Peyer's patch (tissue), 4 donors: ENCODE data around the gene HEATR1. TPM values are rescaled to one million over a fixed set of nuclear protein-coding genes. Genes with fewer than 3 reads are reported as not detected.

ENCODE experiments used
- DNase-seq, 3 donors: peaks; one replicate each; pipeline ENCODE4 v3.0.0-alpha.2; 2017 to 2019
- H3K27ac ChIP-seq, 4 donors: fragments of 200-600 bp; sonication (generic); one replicate each; pipeline ENCODE4 v1.5.1; 2016 to 2019
- H3K27me3 ChIP-seq, 2 donors: fragments of 200-600 bp; sonication (generic); one replicate each; pipeline ENCODE4 v1.5.1; 2019
- H3K36me3 ChIP-seq, 3 donors: fragments of 200-600 bp; sonication (generic); one replicate each; pipeline ENCODE4 v1.5.1; 2016 to 2019
- H3K4me1 ChIP-seq, 4 donors: fragments of 200-600 bp; sonication (generic); one replicate each; pipeline ENCODE4 v1.5.1; 2016 to 2019
- H3K4me3 ChIP-seq, 4 donors: fragments of 200-600 bp; sonication (generic); 1 replicate in 3 of 4; 2 replicates in 1 of 4; pipeline ENCODE4 v1.5.1; 2016 to 2019; ENCODE audit warnings: mild to moderate bottlenecking in 1 of 4
- H3K9me3 ChIP-seq, 4 donors: fragments of 200-600 bp; sonication (generic); one replicate each; pipeline ENCODE4 v1.5.1; 2016 to 2019; ENCODE audit warnings: mild to moderate bottlenecking in 1 of 4
- POLR2A ChIP-seq, 2 donors: fragments of 450-650 bp; IDR thresholded peaks; one replicate each; pipeline ENCODE4 v1.5.1; 2017; ENCODE audit warnings: antibody characterized with exemption in 2 of 2, mild to moderate bottlenecking in 2 of 2, moderate library complexity in 2 of 2
- total RNA-seq, 4 donors: library from RNA; depleted of rRNA; stranded (reverse); fragments of >200 nt; gene quantifications; one replicate each; pipeline ENCODE4 v1.1.0, GENCODE V29; 2016
- TF ChIP-seq, protein P1 (sequence below), 6 experiments: fragments of 450-650 bp in 4 of 6; fragments of 200-600 bp in 2 of 6; sonication (generic) in 1 of 6; IDR thresholded peaks; one replicate each; pipeline ENCODE4 v1.5.1; 2017 to 2019; ENCODE audit warnings: antibody characterized with exemption in 6 of 6, mild to moderate bottlenecking in 3 of 6, moderate library complexity in 1 of 6

The HEATR1 gene, protein sequence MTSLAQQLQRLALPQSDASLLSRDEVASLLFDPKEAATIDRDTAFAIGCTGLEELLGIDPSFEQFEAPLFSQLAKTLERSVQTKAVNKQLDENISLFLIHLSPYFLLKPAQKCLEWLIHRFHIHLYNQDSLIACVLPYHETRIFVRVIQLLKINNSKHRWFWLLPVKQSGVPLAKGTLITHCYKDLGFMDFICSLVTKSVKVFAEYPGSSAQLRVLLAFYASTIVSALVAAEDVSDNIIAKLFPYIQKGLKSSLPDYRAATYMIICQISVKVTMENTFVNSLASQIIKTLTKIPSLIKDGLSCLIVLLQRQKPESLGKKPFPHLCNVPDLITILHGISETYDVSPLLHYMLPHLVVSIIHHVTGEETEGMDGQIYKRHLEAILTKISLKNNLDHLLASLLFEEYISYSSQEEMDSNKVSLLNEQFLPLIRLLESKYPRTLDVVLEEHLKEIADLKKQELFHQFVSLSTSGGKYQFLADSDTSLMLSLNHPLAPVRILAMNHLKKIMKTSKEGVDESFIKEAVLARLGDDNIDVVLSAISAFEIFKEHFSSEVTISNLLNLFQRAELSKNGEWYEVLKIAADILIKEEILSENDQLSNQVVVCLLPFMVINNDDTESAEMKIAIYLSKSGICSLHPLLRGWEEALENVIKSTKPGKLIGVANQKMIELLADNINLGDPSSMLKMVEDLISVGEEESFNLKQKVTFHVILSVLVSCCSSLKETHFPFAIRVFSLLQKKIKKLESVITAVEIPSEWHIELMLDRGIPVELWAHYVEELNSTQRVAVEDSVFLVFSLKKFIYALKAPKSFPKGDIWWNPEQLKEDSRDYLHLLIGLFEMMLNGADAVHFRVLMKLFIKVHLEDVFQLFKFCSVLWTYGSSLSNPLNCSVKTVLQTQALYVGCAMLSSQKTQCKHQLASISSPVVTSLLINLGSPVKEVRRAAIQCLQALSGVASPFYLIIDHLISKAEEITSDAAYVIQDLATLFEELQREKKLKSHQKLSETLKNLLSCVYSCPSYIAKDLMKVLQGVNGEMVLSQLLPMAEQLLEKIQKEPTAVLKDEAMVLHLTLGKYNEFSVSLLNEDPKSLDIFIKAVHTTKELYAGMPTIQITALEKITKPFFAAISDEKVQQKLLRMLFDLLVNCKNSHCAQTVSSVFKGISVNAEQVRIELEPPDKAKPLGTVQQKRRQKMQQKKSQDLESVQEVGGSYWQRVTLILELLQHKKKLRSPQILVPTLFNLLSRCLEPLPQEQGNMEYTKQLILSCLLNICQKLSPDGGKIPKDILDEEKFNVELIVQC (N-terminal part only)
- 10 to 100 TPM; 12.8 to 21.5 (median 18.1) TPM for total RNA-seq

DNA sequence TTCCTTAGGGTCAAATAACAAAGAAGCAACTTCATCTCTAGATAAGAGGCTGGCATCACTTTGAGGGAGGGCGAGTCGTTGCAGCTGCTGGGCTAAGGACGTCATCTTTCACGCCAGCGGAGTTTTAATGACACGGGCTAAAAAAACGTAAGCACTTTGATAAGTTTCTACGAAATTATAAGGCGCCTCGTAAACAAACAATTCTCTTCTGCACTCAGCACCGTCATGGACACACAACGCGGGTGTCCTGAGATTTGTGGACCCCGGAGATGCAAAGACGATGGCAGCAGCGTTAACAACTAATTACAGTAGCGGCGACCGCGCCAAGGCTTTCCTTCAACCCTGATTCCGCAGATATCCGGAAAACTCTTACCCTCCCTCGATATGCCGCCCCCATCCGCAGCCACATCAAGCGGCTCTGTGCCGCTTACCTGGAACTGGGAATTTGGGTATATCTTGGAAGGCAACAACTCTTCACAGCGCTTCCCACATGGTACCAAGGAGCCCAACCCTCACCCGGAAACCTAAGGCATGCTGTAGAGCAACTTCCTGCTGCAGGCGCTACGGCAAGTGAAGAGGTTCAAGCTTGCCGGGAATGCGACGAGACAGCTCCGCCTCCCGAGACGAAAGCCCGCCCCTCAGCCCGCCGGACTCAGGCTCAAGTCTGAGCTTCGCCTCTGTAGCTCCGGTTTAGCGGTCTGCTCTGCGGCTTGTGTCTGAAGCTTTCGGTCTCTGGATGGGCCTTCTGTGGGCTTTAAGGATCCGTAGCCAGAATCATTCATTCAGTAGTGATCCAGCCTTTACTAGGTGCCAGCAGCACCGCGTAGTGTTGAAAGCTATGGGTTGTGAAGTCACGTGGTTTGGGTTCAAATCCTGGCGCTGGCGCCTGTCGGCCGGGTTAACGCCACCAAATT is at the start of gene HEATR1:
Gene HEATR1 (minus strand): TSS at position 526 of the 914 bp plus-strand sequence. CDS start 421 bp downstream, at position 105.
- H3K4me1 ChIP-seq: peaks cover 0 to 4% (median 0%) of the 10 kb centered on the region in 4 donors
- H3K27ac ChIP-seq: peak within 1 kb of the TSS; percentile 54 to 74 (median 66)
- DNase-seq: peak; percentile 90 to 97 (median 97)
- TF ChIP-seq POLR2A (IDR thresholded peaks at IDR 0.05): no peak
- TF ChIP-seq, protein P1, sequence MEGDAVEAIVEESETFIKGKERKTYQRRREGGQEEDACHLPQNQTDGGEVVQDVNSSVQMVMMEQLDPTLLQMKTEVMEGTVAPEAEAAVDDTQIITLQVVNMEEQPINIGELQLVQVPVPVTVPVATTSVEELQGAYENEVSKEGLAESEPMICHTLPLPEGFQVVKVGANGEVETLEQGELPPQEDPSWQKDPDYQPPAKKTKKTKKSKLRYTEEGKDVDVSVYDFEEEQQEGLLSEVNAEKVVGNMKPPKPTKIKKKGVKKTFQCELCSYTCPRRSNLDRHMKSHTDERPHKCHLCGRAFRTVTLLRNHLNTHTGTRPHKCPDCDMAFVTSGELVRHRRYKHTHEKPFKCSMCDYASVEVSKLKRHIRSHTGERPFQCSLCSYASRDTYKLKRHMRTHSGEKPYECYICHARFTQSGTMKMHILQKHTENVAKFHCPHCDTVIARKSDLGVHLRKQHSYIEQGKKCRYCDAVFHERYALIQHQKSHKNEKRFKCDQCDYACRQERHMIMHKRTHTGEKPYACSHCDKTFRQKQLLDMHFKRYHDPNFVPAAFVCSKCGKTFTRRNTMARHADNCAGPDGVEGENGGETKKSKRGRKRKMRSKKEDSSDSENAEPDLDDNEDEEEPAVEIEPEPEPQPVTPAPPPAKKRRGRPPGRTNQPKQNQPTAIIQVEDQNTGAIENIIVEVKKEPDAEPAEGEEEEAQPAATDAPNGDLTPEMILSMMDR (IDR thresholded peaks at IDR 0.05): peak in 2 of 6 experiments; percentile 8 to 16
- peaks cover 0 to 11% (median 0%) of the 10 kb centered on the region in 3 donors for H3K36me3 ChIP-seq
- H3K27me3 ChIP-seq: no peaks in the 10 kb centered on the region
- H3K4me3 ChIP-seq: peak within 1 kb of the TSS; percentile 60 to 72 (median 70)
- H3K9me3 ChIP-seq: no peaks in the 10 kb centered on the region

DNA sequence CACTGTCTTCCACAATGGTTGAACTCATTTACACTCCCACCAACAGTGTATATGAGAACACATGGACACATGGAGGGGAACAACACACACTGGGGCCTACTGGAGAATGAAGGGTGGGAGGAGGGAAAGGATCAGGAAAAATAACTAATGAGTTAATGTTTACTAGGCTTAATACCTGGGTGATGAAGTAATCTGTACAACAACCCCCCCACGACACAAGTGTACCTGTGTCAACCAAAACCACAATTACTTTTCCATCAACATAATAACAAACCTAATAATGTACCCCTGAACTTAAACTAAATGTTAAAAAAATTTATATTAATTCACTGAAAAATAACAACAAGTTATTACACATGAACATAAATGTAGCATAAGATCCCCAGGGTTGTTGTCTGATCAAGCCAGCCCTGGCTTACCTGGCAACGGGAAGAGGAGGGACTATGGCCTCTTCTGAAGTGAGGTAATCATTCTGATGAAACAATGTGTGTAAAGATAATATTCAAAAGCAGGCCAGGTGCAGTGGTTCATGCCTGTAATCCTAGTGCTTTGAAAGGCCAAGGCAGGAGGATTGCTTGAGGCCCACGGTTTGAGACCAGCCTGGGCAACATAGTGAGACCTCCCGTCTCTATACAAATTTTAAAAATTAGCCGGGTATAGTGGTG is 40.8 kb upstream of the HEATR1 start:
- TF ChIP-seq POLR2A (IDR thresholded peaks at IDR 0.05): no peak
- TF ChIP-seq, protein P1 (IDR thresholded peaks at IDR 0.05): no peak
- Histone ChIP-seq H3K4me3 (no peak overlapping the region), H3K27ac (no peak overlapping the region), H3K4me1 (no peaks in the 10 kb centered on the region), H3K36me3 (no peaks in the 10 kb centered on the region), H3K27me3 (no peaks in the 10 kb centered on the region), H3K9me3 (no peaks in the 10 kb centered on the region)
- DNase-seq: no peak

DNA sequence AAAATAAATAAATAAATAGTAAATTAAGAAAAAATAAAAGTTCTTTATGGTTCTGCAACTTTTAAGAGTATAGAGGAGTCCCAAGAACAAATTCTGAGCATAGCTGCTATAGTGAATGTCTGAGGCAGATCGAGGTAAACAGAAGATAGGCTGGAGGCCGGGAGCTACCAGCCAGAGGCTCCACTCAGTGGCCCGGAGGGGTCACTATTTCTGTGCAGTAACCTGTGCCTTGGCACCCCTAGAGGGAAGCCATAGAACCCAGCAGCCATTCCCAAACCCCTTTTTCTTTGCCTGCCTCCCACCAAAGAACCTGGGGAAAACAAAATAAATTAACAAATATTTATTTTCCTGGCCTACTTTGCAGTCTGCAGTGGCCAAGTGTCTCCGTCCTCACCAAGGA is 38.4 kb upstream of the HEATR1 start:
- H3K27me3 ChIP-seq: no peaks in the 10 kb centered on the region

DNA sequence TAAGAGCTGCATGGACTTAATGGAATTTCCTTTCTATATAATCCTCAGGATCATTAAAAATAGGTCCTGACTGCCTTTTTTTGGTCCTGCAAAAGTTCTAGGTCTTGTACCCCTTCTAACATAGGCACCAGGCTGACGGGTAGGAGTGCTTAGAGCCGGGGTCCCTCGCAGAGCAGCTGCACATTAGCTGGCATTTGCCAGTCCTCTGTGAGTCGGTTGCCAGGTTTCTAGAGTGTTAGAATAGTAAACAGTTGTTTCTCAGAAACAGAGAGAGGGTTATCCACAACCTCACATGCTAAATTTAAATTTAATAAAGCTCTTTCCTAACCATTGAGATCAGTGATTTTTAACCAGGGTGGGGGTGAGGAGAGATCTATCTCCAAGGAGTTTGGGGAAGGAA is 35.4 kb upstream of the HEATR1 start:
- Histone ChIP-seq H3K27ac (no peak overlapping the region), H3K9me3 (no peaks in the 10 kb centered on the region), H3K4me1 (no peaks in the 10 kb centered on the region), H3K27me3 (no peaks in the 10 kb centered on the region), H3K36me3 (no peaks in the 10 kb centered on the region), H3K4me3 (no peak overlapping the region)
- TF ChIP-seq, protein P1 (IDR thresholded peaks at IDR 0.05): no peak
- DNase-seq: no peak

More for the DNA sequence above, 38.4 kb upstream of the HEATR1 start:
- no peaks in the 10 kb centered on the region for H3K9me3 ChIP-seq
- H3K27ac ChIP-seq: no peak overlapping the region
- H3K4me3 ChIP-seq: no peak overlapping the region
- TF ChIP-seq, protein P1 (IDR thresholded peaks at IDR 0.05): no peak
- no peak for TF ChIP-seq POLR2A (IDR thresholded peaks at IDR 0.05)
- H3K4me1 ChIP-seq: no peaks in the 10 kb centered on the region
- no peaks in the 10 kb centered on the region for H3K36me3 ChIP-seq
- DNase-seq: no peak
